SK-N-MC (cell line): Measurements from ENCODE around the gene PRSS50.
"Not testable (repeated sequence)": the region's sequence is repeated elsewhere in the genome, so short reads cannot be mapped to it uniquely, and the experiment has no call there.

Source experiments
- DNase-seq: peaks from one replicate; pipeline ENCODE4 v3.0.0-alpha.2; 2011; ENCODE audit warnings: low read depth, low spot score
- H3K27ac ChIP-seq: fragments of 200-600 bp; sonication (generic); 2 replicates; pipeline ENCODE4 v1.5.1; 2016; ENCODE audit warnings: mixed run types
- H3K36me3 ChIP-seq: fragments of 200-600 bp; sonication (generic); 2 replicates; pipeline ENCODE4 v1.6.1; 2017; ENCODE audit warnings: antibody characterized with exemption, low read length, mixed read lengths; ENCODE audit not compliant: insufficient read depth
- H3K4me3 ChIP-seq: fragments of 200-600 bp; sonication (generic); 2 replicates; pipeline ENCODE4 v1.5.1; 2016
- H3K9ac ChIP-seq: fragments of 200-600 bp; sonication (generic); 2 replicates; pipeline ENCODE4 v1.8.0; 2017; ENCODE audit warnings: mixed run types, mixed read lengths; ENCODE audit not compliant: insufficient read length
- H3K9me3 ChIP-seq: fragments of 200-600 bp; sonication (generic); 2 replicates; pipeline ENCODE4 v1.6.1; 2017; ENCODE audit warnings: low read depth, mild to moderate bottlenecking, antibody characterized with exemption, low read length, moderate library complexity, mixed read lengths
- EZH2 ChIP-seq: fragments of 200-600 bp; sonication (generic); IDR thresholded peaks from one replicate; pipeline ENCODE4 v1.6.1; 2017; ENCODE audit warnings: antibody characterized with exemption
- FOXP2 ChIP-seq: optimal IDR thresholded peaks from 2 replicates; pipeline ENCODE3; 2011; ENCODE audit warnings: mild to moderate bottlenecking, moderate library complexity; ENCODE audit not compliant: insufficient read depth; ENCODE audit errors: extremely low read length, control extremely low read depth
- POLR2AphosphoS5 ChIP-seq: IDR thresholded peaks from 2 replicates; pipeline ENCODE4 v1.6.1; 2012; ENCODE audit warnings: mild to moderate bottlenecking, low read depth, low read length, borderline replicate concordance

PRSS50 gene

GRCh38 chr3:46717447-46718231 is at the start of gene PRSS50:
PRSS50 (minus strand) TSS chr3:46717869; CDS start chr3:46717824, 45 bp downstream.
- Histone ChIP-seq H3K27ac (no peak within 1 kb of the TSS), H3K4me3 (no peak within 1 kb of the TSS), H3K9ac (no peak within 1 kb of the TSS), H3K9me3 (no peaks in the 10 kb centered on the region), H3K36me3 (no peaks in the 10 kb centered on the region)
- no peak for DNase-seq
- TF ChIP-seq POLR2AphosphoS5 (no peak), EZH2 (no peak), FOXP2 (no peak)

- no peak overlapping the region for H3K4me3 ChIP-seq
- H3K9ac ChIP-seq: no peak overlapping the region
- no peak for DNase-seq
Observed at GRCh38 chr3:46764206-46764605, 46.5 kb upstream of the PRSS50 start.

GRCh38 chr3:46763178-46763577 is 45.5 kb upstream of the PRSS50 start:
- Histone ChIP-seq H3K27ac (no peak overlapping the region), H3K9ac (no peak overlapping the region), H3K4me3 (no peak overlapping the region), H3K9me3 (no peaks in the 10 kb centered on the region), H3K36me3 (no peaks in the 10 kb centered on the region)
- DNase-seq: no peak
- no peak for TF ChIP-seq POLR2AphosphoS5
- TF ChIP-seq FOXP2: no peak
- no peak for TF ChIP-seq EZH2

More at GRCh38 chr3:46764206-46764605, 46.5 kb upstream of the PRSS50 start:
- TF ChIP-seq EZH2: no peak
- TF ChIP-seq FOXP2: no peak
- TF ChIP-seq POLR2AphosphoS5: no peak
- Histone ChIP-seq H3K9me3 (no peaks in the 10 kb centered on the region), H3K36me3 (no peaks in the 10 kb centered on the region), H3K27ac (no peak overlapping the region)

GRCh38 chr3:46759239-46760167 is 41.8 kb upstream of the PRSS50 start:
- DNase-seq: no peak
- Histone ChIP-seq H3K9me3 (no peaks in the 10 kb centered on the region), H3K9ac (no peak overlapping the region), H3K36me3 (no peaks in the 10 kb centered on the region), H3K27ac (no peak overlapping the region), H3K4me3 (no peak overlapping the region)
- no peak for TF ChIP-seq EZH2
- TF ChIP-seq FOXP2: no peak
- no peak for TF ChIP-seq POLR2AphosphoS5

- no peak for DNase-seq
- Histone ChIP-seq H3K9ac (no peak overlapping the region), H3K4me3 (no peak overlapping the region), H3K9me3 (no peaks in the 10 kb centered on the region), H3K27ac (no peak overlapping the region), H3K36me3 (no peaks in the 10 kb centered on the region)
- no peak for TF ChIP-seq FOXP2
- TF ChIP-seq POLR2AphosphoS5: no peak
- no peak for TF ChIP-seq EZH2
Observed at GRCh38 chr3:46756642-46757041, 39.0 kb upstream of the PRSS50 start.

GRCh38 chr3:46755646-46756045 is 38.0 kb upstream of the PRSS50 start:
- Histone ChIP-seq H3K4me3 (no peak overlapping the region), H3K36me3 (no peaks in the 10 kb centered on the region), H3K27ac (no peak overlapping the region), H3K9ac (no peak overlapping the region), H3K9me3 (no peaks in the 10 kb centered on the region)
- TF ChIP-seq FOXP2 (no peak), EZH2 (no peak), POLR2AphosphoS5 (no peak)
- DNase-seq: no peak

GRCh38 chr3:46753127-46753526 is 35.5 kb upstream of the PRSS50 start:
- H3K36me3 ChIP-seq, H3K9ac ChIP-seq, DNase-seq, H3K9me3 ChIP-seq, H3K4me3 ChIP-seq, H3K27ac ChIP-seq: not testable (repeated sequence)

GRCh38 chr3:46750555-46751038 is 32.9 kb upstream of the PRSS50 start:
- Histone ChIP-seq H3K9me3 (no peaks in the 10 kb centered on the region), H3K4me3 (no peak overlapping the region), H3K9ac (no peak overlapping the region), H3K27ac (no peak overlapping the region), H3K36me3 (no peaks in the 10 kb centered on the region)
- TF ChIP-seq EZH2 (no peak), POLR2AphosphoS5 (no peak), FOXP2 (no peak)
- no peak for DNase-seq
